Cardiac septum (tissue), 1 donor: Measurements from ENCODE around the gene MRPL58. TPM values are rescaled to one million over a fixed set of nuclear protein-coding genes. Genes with fewer than 3 reads are reported as not detected.
"Not testable (repeated sequence)": the region's sequence is repeated elsewhere in the genome, so short reads cannot be mapped to it uniquely, and the experiment has no call there.

Experiments
- DNase-seq: peaks from one replicate; pipeline ENCODE4 v3.0.0-alpha.2; 2020; ENCODE audit warnings: low spot score
- intact Hi-C: fragments of 100-400 bp; cut with DNase I; formaldehyde crosslinking; loops from one replicate; pipeline ENCODE4 v1.14.0; 2022
- total RNA-seq: library from RNA; stranded (reverse); fragmentation: NEBNext Ultra II Directional; extraction: Animal tissue kit (Norgen Biotek cat#: 25700); gene quantifications from one replicate; pipeline ENCODE4 v1.2.1, GENCODE V29; 2021
- donor health status: DM: no; HTN: no; CAD: no.

The MRPL58 gene
- total RNA-seq, 1 donor from 2014 or later = 39.3 TPM

- peak; percentile 93 for DNase-seq
- intact Hi-C loops = no loop called here
Observed at GRCh38 chr17:75036643-75037268, 24.3 kb downstream of the MRPL58 start.

GRCh38 chr17:75039238-75039637 lies 26.8 kb downstream of the MRPL58 start:
- intact Hi-C loops = no loop called here

DNA sequence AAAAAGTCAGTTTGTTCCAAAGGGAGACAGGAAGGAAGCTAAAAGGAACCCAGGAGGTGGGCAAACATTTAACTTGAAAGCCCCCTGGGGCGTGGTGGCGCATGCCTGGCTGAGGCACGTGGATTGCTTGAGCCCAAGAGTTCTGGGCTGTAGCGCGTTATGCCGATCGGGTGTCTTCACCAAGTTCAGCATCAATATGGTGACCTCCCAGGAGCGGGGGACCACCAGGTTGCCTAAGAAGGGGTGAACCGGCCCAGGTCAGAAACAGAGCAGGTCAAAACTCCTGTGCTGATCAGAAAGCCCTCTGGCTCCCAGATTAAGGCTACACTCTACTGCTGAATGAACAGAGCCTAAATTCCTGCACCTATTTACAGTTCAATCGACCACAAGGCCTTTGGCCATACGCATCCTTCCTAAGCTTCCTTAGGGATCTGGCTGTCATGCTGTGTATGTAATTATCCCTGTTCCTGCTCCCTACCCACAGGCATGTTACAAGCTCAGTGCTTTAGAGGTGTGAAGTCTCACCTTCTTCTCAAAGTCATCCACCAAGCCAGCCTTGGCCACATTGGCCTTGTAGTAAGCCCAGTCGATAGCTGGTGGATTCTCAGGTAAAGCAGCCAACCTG lies 29.3 kb downstream of the MRPL58 start:
- no peak for DNase-seq
- intact Hi-C loops = no loop called here

More at GRCh38 chr17:75039238-75039637, 26.8 kb downstream of the MRPL58 start:
- DNase-seq = no peak

DNA sequence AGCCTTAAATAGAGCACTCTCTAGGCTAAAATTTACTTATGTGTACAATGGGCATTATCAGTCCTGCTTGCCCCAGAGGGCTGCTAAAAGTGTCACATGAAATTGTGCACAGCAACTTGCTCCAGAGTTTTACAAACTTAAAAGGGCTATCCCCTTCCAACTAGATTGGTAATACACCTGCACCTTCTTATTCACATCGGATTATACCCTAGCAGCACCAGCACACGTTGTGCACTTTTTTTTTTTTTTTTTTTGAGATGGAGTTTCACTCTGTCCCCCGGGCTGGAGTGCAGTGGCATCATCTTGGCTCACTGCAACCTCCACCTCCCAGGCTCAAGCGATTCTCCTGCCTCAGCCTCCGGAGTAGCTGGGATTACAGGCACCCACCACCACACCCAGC lies 31.3 kb downstream of the MRPL58 start:
- intact Hi-C loops = not testable (repeated sequence)
- DNase-seq = peak; percentile 9

- DNase-seq = no peak
Observed at GRCh38 chr17:75044716-75045115, 32.2 kb downstream of the MRPL58 start.

GRCh38 chr17:75045946-75046406 lies 33.5 kb downstream of the MRPL58 start:
- intact Hi-C loops, DNase-seq: not testable (repeated sequence)

More at GRCh38 chr17:75044716-75045115, 32.2 kb downstream of the MRPL58 start:
- intact Hi-C loops = no loop called here

GRCh38 chr17:75046407-75047289 lies 34.2 kb downstream of the MRPL58 start, which contains the start of the genes ATP5PD and KCTD2:
Gene ATP5PD (minus strand): TSS chr17:75046969. CDS start chr17:75042650, 4,319 bp downstream.
Gene KCTD2 (plus strand): TSS chr17:75047225. CDS start chr17:75047251, 26 bp downstream.
- intact Hi-C loops = no loop called here
- DNase-seq = peak; percentile 97

DNA sequence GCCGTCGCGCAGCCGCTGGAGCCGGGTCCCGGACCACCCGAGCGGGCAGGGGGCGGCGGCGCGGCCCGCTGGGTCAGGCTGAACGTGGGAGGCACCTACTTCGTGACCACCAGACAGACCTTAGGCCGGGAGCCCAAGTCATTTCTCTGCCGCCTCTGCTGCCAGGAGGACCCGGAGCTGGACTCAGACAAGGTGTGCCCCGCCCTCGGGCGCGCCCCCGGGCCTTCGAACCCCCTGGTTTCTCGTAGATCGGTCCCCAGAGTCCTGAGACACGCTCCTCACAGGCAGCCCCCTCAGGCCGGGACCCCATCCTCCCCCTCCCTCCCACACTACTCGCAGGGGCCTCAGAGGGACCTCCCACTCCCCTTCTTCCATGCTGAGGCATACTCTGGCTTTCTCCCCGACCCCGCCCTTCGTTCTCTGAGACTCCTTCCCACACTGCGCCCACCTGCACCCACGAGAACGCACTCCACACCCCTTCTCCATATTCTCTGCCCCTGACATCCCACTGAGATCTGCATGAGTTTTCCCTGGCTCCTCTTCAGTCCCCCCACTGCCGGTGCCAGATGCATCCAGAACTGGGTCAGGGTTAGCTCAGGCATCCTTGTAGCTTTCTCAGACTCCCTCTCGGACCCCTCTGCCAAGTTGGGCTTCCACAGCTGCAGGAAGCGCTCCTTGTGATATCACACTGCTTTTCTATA lies 35.1 kb downstream of the MRPL58 start:
- DNase-seq = no peak
- intact Hi-C loops = no loop called here

DNA sequence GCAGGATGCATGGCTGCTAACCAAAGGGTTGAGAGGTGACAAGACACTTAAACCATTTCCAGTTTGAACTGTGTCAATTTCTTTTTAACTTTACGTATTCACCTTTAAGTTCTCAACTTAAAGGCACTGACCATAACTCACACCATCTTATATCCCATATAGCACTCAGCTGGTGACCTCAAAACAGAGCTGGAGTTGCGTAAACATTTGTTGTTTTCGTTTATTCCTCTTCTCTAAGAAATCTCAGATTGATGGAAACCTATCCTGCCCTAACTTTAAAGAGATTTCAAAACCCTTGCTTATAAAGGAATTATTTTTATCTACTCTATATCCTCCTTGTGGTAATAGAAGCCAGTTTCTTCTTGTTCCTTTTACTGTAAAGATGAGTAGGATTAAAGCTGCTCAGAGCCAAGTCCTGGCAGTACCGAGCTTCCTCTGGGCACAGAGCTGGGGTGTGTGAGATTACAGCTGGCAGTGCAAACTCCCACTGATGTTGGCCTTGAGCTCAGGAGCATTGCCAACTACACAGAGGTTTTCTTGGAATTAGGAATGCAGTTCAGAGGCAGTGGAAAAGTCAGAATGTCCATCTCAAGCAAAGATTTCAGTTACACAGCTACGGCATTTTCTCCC lies 35.9 kb downstream of the MRPL58 start:
- no peak for DNase-seq
- intact Hi-C loops = no loop called here

- intact Hi-C loops = no loop called here
- DNase-seq = no peak
Observed at GRCh38 chr17:75049057-75049456, 36.6 kb downstream of the MRPL58 start.

GRCh38 chr17:75049706-75050105 lies 37.2 kb downstream of the MRPL58 start:
- intact Hi-C loops = no loop called here
- no peak for DNase-seq

DNA sequence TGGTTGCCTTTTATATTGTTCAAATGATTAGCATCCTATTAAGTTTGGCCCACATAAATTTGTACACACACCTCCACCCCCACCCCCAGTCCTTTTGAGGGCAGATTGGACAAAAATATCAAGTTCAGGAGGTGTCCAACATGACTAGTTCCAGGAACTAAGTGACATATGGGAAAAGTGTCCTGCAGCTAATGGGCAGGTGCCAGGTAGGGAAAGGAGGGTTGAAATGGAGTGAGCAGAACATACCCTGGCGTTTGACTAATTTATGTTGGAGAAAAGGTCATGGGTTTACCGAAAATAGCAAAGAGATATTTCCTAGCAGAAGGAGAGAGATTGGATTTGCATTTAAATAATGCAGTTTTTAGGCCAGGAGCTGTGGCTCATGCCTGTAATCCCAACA lies 39.5 kb downstream of the MRPL58 start:
- no peak for DNase-seq
- intact Hi-C loops = no loop called here

GRCh38 chr17:75059369-75060345 lies 47.2 kb downstream of the MRPL58 start:
- DNase-seq = no peak
- intact Hi-C loops = loop anchor here (2.0 kb wide), 1 partner anchor 71 kb away; the partner anchor contains the start of gene NT5C

DNA sequence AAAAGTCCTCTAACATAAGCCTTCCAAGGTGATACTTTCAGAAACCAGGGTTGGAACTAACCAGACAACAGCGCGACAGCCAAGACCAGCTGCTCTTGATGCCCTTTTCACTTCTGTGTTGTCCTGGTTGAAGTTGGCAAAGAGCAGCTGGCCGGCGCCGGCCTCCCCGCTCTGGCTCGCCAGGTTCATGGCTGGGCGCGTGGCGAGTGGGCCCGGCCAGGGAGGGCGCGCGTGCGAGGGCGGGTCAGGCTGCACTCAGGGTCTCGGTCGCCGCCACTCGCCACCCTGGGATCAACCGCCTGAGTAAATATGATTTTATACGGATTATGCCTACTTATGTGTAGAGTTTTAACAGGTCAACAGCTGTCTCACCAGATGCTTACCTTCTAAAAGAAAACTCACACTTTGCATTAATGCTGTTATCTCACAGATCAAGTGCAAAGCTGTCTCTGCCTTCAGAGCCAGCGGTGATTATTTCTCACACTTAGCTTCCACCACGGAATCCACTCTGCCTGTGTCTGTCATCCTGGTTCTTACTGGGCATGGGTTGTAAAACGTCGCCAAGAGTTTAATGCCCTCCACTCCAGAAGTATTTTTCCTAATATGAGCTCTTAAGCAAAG lies 48.1 kb downstream of the MRPL58 start:
- intact Hi-C loops = loop anchor here (2.0 kb wide), 1 partner anchor 70 kb away; the partner anchor contains the start of gene NT5C
- DNase-seq = no peak

GRCh38 chr17:75061055-75061438 lies 48.6 kb downstream of the MRPL58 start:
- no peak for DNase-seq
- intact Hi-C loops = loop anchor here (2.0 kb wide), 1 partner anchor 70 kb away; the partner anchor contains the start of gene NT5C

GRCh38 chr17:75061618-75062017 lies 49.1 kb downstream of the MRPL58 start:
- intact Hi-C loops = loop anchor here (2.0 kb wide), 1 partner anchor 69 kb away; the partner anchor contains the start of gene NT5C

GRCh38 chr17:75063201-75063600 lies 50.7 kb downstream of the MRPL58 start:
- intact Hi-C loops = no loop called here

More at GRCh38 chr17:75061618-75062017, 49.1 kb downstream of the MRPL58 start:
- DNase-seq = no peak

More at GRCh38 chr17:75063201-75063600, 50.7 kb downstream of the MRPL58 start:
- DNase-seq = no peak
